Umbilical cord (tissue), 2 donors: ENCODE data around the gene CDK4. TPM values are rescaled to one million over a fixed set of nuclear protein-coding genes. Genes with fewer than 3 reads are reported as not detected.

ENCODE experiments used
- DNase-seq: peaks from one replicate; pipeline ENCODE4 v3.0.0-alpha.2; 2015; ENCODE audit warnings: low spot score
- total RNA-seq: library from RNA; depleted of rRNA; stranded (reverse); fragments of >200 nt; gene quantifications from one replicate; pipeline ENCODE4 v1.2.3, GENCODE V29; 2014; ENCODE audit warnings: low replicate concordance; ENCODE audit not compliant: insufficient read depth

CDK4 gene
- total RNA-seq, 1 donor from 2014 or later, result 62.1 TPM

DNA sequence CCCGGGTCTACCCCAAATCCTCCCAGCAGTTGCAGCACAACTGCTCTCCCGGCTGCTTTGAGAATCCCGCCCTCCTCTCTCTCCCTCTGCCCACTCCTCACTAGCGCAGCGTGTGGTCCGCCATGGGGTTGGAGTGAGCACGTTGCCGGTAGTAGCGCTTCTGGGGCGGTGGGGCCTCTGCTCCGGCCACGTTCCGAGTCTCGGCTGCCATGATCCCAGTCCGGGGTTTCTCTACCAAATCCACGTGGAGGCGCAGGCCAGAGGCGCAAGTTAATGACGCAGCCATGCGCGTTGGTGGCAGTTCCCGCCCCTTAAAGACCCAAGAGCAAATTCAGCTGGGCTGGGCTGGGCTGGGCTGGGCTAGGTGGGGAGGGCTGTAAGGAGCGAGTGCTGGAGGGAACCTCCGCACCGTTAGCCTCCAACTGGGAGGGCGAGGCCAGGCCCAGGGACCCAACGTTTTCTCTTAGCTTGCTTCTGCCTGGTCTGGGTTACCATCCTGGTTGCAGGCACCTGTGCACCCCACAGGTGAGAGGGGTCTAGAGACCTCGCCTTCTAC is 19.8 kb upstream of the CDK4 start, which contains the start of gene METTL1:
Gene METTL1, minus strand, starts transcription at position 233 of the 556 bp plus-strand sequence. Its CDS starts 22 bp downstream, at position 211.
- peak; percentile 99 for DNase-seq

DNA sequence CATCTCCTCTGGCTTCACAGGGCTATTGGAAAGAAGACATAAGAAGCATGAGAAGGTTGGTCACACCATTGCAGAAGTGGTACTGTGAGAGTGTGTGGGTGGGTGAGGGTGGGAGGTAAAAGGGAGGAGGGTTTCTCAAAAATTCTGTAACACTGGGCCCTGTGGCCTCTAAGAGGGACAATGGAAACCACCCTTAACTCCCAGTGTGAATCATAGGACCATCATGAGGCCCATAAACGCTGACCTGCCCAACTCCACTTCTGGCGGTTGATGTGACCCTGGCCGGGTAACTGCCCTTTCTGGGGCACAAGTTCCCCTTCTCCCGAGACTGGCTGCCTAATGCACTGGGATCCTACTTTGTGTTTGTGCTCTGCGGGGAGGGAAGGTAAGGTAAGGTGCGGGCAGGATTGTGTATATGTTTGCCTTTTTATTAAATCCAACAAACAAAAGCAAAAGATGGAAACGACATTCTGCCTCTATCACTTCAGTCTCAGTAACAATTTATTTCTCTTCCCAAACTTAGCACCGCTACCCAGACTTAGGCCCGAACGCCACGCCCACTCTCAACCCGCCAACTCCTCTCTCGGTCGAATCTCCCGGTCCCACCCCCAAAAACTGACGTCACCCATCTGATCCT is 19.2 kb upstream of the CDK4 start:
- peak; percentile 96 for DNase-seq

DNA sequence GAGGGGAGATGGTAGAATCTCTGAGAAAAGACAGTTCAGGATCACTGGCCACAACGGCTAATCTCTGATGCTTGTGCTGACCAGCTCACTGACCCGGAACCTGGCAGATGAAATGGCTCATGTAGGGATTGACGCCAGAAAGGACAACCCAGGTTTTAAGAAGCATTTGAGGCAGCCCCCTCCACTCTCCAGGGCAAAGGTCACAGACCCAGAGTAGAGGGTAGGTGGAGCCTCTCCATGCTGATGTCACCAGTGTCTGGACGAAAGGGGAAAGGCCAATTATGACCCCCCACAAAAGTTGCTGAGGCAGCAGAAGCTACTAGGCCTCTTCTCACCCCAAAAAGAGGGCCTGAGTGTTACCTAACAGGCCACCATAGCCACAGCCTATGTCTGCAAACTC is 18.6 kb upstream of the CDK4 start:
- no peak for DNase-seq

DNA sequence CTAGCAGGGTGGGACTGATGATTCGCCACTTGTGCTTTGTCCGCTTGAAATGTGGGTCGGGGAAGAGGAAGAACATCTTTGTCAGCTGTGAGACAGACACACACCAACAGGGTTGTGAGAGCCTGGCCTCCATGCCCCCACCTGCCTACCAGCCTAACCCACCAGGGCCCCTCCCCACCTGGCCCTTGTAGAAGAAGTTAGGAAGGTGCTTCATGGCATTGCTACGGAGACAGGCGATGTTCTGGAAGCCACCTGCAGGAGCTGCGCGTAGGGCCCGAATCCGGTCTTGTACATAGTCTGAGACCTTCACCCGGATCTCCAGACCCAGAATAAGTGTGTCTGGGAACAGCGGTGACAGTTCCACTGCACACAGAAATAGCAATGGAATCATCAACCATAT is 17.5 kb upstream of the CDK4 start:
- DNase-seq, result no peak

DNA sequence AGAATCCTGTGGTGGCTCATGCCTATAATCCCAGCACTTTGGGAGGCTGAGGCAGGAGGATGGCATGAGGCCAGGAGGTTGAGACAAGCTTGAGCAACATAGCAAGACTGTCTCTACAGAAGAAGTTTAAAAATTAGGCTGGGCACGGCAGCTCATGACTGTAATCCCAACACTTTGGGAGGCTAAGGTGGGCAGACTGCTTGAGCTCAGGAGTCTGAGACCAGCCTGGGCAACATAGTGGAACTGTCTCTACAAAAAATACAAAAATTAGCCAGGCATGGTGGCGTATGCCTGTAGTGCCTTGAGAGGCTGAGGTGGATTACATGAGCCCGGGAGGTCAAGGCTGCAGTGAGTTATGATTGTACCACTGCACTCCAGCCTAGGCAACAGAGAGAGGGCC is 15.8 kb upstream of the CDK4 start:
- no peak for DNase-seq

DNA sequence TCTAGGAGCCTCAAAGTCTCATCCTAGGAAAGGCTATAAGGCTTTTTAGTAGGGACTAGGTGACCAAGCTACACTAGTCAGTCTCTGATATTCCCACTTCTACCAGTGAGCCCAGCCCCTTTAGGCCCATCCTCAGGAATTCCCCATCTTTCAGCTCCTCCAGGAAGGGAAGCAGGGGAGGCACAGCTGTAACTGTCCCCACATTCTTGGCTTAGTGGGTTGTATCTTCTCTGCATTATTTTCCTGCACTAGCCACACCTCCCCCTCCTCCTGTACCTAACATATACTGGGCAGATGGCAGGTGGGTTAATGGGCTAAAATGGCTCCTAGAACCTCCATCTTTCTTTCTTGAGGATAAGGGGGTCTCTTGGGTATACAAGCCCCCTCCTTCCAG is 15.2 kb upstream of the CDK4 start:
- DNase-seq, result no peak

DNA sequence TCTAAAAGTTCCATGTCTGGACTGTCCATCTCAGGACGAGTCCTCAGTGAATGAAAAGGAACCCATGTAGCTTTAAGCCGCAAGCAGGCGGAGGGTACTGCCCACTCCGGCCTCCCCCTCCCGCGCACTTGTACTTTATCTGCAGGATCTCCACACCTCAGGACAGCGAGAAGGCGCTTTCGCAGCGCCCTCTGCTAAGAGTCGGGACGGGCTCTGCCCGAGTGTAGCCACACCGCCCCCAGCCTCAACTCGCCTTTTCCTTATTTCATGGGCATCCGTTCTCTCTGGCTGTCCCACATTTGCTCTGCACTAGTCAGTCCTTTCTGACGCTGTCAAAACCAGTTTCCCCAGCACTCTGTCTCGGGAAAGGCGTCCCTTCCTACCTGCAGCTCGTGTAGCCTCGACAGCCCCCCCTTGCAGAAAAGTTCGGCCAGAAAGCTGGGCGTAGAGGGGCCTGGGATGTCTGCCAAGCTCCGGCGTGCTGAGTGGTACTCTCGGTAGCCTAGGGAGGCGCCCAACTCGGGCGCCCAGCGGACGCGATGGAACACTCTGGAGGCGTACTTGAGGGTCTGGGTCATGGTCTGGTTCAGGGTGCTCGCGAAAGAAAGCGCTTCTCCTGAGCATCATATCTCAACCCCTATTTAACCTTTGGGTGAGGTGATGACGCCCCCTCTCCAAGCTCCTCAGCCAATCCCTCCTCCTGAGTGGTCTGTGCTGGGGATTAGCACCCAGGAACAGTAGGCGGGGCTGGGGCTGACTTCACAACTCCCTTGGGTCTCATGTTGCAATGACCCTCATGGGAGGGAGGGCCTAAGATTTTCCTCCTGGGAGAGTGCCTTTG is 14.6 kb upstream of the CDK4 start, which contains the start of gene CYP27B1:
Gene CYP27B1, minus strand, starts transcription at position 615 of the 841 bp plus-strand sequence. Its CDS starts 37 bp downstream, at position 578.
- peak; percentile 9 for DNase-seq

DNA sequence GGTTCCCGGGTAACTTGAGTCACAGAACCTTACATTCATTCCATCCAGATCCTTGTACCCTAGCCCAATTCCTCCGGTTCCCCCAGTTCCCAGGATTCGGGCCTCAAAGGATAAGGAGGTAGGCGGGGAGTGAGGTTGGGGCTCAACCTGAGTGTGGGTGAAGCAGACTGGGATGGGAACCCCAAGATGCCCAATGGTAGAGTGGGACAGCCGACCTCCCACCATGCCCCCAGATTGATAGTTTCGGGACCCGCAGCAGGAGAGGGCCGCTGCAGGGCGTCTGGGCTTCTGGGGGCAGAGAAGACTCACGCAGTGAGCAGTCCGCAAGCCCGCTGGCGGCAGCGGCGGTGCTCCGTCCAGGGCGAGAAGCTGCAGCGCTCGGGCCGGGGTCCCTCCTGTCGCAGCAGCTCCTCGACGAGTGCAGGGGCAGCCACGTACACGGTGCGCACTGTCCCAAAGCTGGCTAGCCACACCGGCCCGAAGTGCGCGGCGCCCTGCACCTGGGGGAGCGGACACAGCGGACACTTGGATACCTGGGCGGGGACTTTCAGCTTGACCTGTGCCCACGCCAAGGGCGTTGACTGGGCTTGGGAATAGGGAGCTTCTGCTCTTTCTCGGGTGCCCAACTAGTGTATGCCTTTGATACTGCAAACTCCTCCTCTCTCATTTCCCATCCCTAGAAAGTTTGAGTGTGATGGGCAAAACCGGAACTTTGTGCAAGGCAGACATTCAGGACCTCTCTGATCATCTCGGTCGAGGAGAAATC is 13.8 kb upstream of the CDK4 start:
- DNase-seq, result peak; percentile 9

DNA sequence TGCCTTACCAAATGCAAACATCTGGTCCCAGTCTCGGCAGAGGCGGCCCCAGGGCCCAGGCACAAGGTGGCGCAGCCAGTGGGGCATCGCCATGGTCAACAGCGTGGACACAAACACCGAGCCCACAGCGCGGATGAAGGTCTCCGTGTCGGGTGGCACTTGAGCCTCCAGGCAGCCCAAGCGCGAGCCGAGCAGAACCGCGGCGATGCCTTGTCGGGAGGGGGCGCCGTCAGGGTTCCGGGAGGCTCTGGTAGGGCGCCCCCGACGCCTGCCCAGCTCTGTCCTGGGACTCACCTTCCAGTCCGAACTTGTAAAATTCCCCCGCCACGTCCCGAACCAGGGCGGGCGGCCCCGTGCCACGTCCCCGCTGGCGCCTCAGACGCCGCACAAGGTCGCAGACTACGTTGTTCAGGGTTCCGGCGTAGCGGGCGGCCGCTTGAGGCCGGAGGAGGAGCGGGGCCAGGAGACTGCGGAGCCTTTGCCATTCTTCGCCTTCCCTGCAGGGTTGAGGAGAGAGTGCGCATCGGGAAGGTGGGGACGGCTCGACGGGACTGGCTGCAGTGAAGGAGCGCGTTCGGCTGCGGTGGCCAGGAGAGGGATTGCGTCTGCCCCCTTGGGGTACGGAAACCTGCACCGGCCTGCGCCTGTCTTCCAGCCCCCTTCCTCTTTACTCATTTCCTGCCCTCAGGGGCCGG is 13.0 kb upstream of the CDK4 start:
- DNase-seq, result peak; percentile 17

DNA sequence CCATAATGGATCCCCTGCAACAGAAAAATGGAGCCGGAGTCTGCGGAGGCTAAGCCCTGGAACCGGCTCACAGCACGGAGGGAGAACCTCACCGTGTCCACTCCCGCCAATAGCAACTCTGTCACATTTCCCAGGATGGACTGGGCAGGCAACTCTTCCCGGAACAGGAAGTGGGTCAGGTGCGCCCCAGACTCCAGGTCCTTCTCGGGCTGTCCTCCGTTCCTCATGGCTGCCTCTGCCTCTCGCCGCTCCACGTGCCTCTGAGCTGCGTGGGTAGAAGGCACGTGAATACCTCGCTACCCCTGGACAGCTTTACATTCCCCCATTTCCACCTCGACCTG is 12.5 kb upstream of the CDK4 start:
- DNase-seq, result no peak

DNA sequence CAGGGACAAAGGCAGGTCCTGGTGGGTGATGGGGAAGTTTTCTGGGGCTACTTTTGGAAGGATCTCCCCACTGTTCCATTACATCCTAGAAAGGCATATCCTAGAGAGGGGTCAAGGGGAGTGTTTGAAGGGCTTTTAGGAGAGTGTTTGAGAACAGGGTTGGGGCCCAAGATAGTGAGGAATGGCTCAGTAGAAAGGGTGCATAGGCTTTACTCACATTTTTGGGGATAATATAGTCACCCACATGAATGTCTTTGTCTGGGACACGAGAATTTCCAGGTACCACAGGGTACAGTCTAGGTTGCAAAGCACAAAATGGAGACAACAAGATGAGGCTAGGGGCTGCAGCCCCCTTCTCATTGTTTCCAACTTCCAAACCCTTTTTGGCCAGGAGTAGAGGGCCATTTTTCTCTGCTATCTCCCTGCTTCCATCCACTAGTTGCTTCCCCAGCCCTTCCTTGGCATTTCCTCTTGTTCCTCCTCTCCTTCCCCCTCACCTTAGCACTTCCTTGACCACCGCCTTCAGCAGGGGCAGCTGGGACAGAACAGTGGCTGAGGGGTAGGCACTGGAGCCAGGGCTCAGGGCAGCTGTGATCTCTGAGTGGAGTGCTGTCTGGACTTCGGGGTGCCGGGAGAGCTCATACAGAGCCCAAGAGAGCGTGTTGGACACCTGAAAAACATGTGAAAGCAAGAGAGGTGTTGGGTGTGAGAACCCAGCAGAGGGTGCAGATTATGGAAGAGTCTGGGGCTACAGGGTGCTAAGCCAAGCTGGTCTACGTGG is 12.0 kb upstream of the CDK4 start:
- DNase-seq, result no peak

DNA sequence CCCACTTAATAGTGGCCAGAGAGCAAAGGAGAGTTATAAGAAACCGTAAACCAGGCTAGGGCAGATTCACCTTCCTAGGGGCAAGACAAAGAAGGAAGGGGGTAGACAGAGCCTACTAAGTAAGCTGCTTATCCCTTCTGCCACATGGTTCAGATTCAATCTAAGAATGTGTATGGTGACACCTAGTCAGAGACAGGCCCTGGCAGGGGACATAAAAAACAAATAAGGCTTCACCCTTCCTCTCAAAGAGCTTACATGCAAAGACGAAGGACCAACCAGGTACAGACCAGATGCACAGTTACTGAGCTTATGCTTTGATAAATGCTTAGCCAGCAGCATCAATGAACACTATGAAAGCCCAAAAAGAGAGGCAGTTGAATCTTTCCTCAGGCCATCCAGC is 10.4 kb upstream of the CDK4 start:
- DNase-seq, result no peak

DNA sequence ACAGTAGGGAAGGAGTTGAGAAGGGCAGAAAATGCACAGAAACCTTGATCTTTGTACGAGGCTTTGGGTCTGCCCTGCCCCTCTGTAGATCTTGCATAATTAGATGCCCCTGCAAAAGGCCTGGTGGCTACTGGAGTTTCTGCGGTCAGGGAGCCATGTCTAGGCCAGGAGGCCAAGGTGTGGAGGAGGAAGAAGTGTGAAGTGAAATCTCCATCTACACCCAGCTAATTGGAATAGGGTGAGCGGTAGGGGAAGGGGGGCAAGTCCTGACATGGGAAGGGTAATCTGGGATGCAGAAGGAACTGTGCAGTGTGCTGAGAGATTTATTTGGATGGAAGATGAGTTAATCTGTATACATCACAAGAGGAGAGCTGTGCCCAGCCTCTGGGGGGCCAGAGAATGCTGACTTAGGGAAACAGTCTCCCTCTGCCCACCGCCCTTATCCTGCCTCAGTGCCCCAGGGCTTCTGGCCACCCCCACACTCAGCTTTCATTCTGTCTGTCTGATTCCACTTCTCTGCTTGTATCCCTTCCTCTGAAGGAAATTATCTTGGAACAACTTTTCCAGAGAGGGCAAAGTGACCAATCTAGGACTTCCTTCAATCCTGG is 9.4 kb upstream of the CDK4 start:
- no peak for DNase-seq

DNA sequence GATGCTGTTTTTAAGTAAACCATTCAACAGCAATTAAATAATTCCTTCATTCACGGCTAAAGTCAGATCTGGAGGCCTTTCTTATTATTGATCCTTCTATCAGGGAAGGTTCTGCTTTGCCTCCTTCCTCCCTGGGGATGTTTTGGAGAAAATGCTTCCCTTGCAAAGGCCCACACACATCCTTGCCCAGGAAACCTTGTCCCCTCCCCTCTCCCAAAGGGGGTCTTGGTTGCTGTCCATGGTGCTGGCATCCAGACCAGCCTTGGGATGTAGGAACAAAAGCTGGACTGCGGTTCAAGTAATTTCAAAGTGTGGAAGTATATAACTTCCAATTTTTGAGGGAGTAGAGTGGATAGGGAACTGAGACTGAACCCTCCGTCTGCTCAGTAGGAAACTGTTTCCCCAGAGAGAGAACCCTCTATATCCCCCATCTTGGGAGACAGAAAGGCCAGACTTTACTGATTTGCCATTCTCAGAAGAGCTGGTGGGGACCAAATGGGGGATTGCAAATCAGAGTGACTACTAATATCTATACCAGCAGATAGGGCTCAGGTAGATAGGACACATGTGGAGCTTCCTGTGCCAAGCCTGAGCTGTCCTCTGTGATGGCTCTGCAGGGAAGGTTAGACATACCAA is 8.4 kb upstream of the CDK4 start:
- DNase-seq, result no peak

DNA sequence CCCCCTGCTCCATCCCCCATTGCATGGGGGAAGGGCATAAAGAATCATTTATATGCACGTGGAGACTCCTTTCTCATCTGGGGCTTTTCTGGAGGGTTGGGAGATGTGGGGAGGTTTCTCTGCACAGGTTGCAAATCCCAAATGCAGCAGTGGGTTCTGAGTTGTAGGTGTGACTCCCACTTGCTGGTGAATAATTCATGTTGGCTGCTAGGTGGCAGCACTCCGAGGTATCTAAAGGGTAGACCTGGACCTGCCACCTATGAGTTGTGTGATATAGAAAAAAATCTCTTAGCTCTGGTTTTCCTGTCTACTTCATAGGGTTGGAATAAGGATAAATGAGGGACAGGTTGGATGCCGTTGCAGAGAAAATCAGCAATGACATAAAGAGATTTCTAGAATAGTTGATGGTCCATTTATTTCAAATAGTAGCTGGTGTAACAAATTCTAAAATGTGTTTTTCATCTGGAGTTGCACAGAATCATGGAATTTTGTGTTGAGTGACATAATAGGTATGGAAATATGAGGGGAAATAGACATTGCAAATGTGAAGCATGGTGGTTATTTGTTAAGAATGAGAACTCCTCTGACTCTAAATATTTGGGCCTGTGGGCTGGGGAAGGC is 7.4 kb upstream of the CDK4 start:
- DNase-seq, result no peak

DNA sequence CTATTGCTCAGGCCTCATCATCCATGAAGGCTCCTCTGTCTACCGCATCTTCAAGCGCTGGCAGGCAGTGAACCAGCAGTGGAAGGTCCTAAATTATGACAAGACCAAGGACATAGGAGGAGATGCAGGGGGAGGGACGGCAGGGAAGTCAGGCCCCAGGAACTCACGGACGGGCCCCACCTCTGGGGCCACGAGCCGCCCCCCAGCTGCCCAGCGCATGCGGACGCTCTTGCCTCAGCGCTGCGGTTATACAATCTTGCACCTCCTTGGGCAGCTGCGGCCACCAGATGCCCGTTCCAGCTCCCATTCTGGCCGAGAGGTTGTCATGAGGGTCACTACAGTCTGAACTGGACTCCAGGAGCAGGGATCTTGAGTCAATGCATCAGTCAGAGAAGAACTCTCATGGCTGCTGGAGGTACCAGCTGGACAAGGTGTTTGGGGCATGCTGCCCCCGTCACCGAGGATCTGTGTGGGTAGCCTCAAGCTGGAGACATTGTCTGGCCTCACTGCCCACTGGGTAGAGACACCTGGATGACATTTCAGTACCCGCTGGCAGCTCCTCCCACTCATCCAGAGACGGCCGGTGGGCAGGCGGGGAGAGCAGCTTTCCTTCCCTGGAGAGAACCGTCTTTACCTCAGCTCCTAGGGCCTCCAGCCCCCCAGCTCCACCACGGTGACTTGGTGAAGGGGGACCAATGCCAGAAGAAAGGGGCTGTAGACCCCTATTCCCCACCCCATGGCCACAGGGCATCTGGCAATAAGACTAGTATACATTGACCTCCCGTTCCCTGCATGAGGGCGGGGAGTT is 6.6 kb upstream of the CDK4 start:
- no peak for DNase-seq

DNA sequence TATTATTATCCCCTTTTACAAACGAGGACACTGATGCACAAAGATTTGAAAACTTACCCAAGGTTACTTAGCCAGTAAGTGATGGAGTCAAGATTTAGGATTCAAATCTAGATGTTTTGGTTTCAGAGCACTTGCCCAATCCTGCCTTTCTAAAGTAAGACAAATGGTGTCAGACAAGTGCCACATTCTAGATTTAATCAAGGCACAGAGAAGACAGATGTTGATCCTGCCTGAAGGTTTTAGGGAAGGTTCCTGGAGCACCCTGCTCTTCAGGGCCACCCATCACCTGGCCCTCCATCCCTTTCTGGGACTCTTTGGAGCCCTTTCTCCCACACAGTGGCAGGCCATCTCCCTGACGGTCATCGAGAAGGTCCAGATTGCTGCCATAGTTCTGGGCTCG is 5.7 kb upstream of the CDK4 start:
- no peak for DNase-seq
